DND-41 (cell line): ENCODE measurements around the gene CREG1.

Experiments
- ATAC-seq: fragments of 200-7000 bp; cut with Tn5 transposase; 3 replicates; pipeline ENCODE4 v1.9.1; 2021; ENCODE audit warnings: low read depth; ENCODE audit not compliant: insufficient read depth
- DNase-seq: peaks from one replicate; pipeline ENCODE4 v3.0.0-alpha.2; 2020
- H2AFZ ChIP-seq: 2 replicates; pipeline ENCODE4 v1.6.0; 2012; ENCODE audit warnings: low read depth, low read length
- H3K27ac ChIP-seq: 2 replicates; pipeline ENCODE4 v1.5.1; 2012; ENCODE audit warnings: low read length, inconsistent platforms
- H3K27me3 ChIP-seq: fragments of 200-600 bp; sonication (generic); 2 replicates; pipeline ENCODE4 v1.6.0; 2012; ENCODE audit warnings: low read length, mild to moderate bottlenecking, inconsistent platforms; ENCODE audit not compliant: insufficient read depth, poor library complexity
- H3K36me3 ChIP-seq: 2 replicates; pipeline ENCODE4 v1.5.1; 2012; ENCODE audit warnings: low read length, inconsistent platforms; ENCODE audit not compliant: insufficient read depth
- H3K4me1 ChIP-seq: 2 replicates; pipeline ENCODE4 v1.5.1; 2012; ENCODE audit warnings: mild to moderate bottlenecking, low read length; ENCODE audit not compliant: insufficient read depth
- H3K4me2 ChIP-seq: 2 replicates; pipeline ENCODE4 v1.6.0; 2012; ENCODE audit warnings: mild to moderate bottlenecking, moderate library complexity, low read length, inconsistent platforms; ENCODE audit not compliant: insufficient read depth
- H3K4me3 ChIP-seq, 2 experiments: fragments of 200-600 bp in 1 of 2; shearing (Covaris generic) in 1 of 2; 2 replicates each; pipeline ENCODE4 v1.5.1; 2012 to 2016; ENCODE audit warnings: inconsistent platforms in 2 of 2, low read length in 2 of 2, mild to moderate bottlenecking in 2 of 2, low read depth in 1 of 2, moderate library complexity in 1 of 2
- H3K79me2 ChIP-seq: 2 replicates; pipeline ENCODE4 v1.6.0; 2012; ENCODE audit warnings: low read length, inconsistent platforms; ENCODE audit not compliant: insufficient read depth
- H3K9ac ChIP-seq: 2 replicates; pipeline ENCODE4 v1.6.0; 2012; ENCODE audit warnings: low read depth, mild to moderate bottlenecking, inconsistent platforms, low read length, moderate library complexity
- H3K9me3 ChIP-seq: 2 replicates; pipeline ENCODE4 v1.5.1; 2012; ENCODE audit warnings: low read length, moderate library complexity, mild to moderate bottlenecking, inconsistent platforms; ENCODE audit not compliant: insufficient read depth, severe bottlenecking
- H4K20me1 ChIP-seq: 2 replicates; pipeline ENCODE4 v1.6.0; 2012; ENCODE audit warnings: low read length; ENCODE audit not compliant: insufficient read depth
- CTCF ChIP-seq: IDR thresholded peaks from 2 replicates; pipeline ENCODE4 v1.5.1; 2012; ENCODE audit warnings: borderline replicate concordance, low read length, moderate library complexity, mild to moderate bottlenecking; ENCODE audit not compliant: poor library complexity, severe bottlenecking; ENCODE audit errors: extremely low read depth
- EZH2 ChIP-seq: IDR thresholded peaks from 3 replicates; pipeline ENCODE4 v1.6.1; 2012; ENCODE audit warnings: borderline replicate concordance, low read depth, mild to moderate bottlenecking, moderate library complexity, low read length, inconsistent platforms; ENCODE audit not compliant: severe bottlenecking

Gene CREG1

GRCh38 chr1:167515461-167515860 lies 38.1 kb downstream of the CREG1 start:
- no peaks in the 10 kb centered on the region for H3K27me3 ChIP-seq
- peaks cover 29% of the 10 kb centered on the region for H4K20me1 ChIP-seq
- H3K27ac ChIP-seq, result peak overlapping the region; percentile 95
- peak overlapping the region; percentile 79 to 83; a peak in 3 of 4 replicates for H3K4me3 ChIP-seq
- peak overlapping the region; percentile 77 for H3K9ac ChIP-seq
- peaks cover 82% of the 10 kb centered on the region for H3K79me2 ChIP-seq
- DNase-seq, result no peak
- no peak overlapping the region for H2AFZ ChIP-seq
- peak overlapping the region; percentile 84 for H3K4me2 ChIP-seq
- H3K4me1 ChIP-seq, result peaks cover 84% of the 10 kb centered on the region
- H3K9me3 ChIP-seq, result no peaks in the 10 kb centered on the region
- no peak for ATAC-seq
- H3K36me3 ChIP-seq, result peaks cover 45% of the 10 kb centered on the region
- no peak for TF ChIP-seq CTCF
- TF ChIP-seq EZH2, result no peak

- Histone ChIP-seq H3K27me3 (no peaks in the 10 kb centered on the region), H2AFZ (no peak overlapping the region), H4K20me1 (peaks cover 37% of the 10 kb centered on the region), H3K4me2 (peak overlapping the region; percentile 84; the same call in 1 of the 2 replicates), H3K4me3 (no peak overlapping the region; a peak in 1 of 4 replicates), H3K4me1 (peaks cover 83% of the 10 kb centered on the region), H3K9ac (no peak overlapping the region), H3K27ac (no peak overlapping the region), H3K79me2 (peaks cover 94% of the 10 kb centered on the region), H3K9me3 (no peaks in the 10 kb centered on the region), H3K36me3 (peaks cover 57% of the 10 kb centered on the region)
- ATAC-seq (no peak), DNase-seq (no peak)
- TF ChIP-seq EZH2, result no peak
- TF ChIP-seq CTCF, result no peak
Measured at GRCh38 chr1:167514288-167514687, 39.3 kb downstream of the CREG1 start.

DNA sequence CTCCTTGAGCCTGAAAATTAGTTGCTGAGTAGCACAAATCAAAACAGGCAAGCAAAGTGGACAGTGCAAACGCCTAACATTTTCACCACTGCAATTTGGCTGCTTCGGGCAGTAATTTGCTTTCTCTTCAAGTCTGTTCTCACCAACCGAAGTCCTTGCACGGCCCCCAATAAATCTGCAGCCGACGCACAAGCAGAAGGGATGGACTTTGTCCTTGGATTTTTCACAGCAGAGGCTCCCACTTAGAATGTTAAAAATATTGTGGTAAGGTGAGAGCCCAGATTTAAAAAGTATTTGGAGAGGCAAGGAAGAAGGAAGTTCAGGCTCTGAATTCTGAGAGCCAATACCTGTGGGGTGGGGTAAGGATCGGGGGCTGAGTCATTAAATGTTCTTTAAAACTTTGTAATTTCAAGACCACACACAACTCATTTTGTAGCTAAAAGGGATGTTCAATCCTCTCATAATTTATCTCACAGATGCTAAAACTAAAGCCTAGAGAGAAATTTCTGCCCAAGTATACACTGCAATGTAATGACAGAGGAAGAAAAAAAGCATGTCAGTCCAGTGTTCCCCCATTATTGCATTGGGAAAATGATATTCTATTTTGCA lies 41.4 kb downstream of the CREG1 start:
- no peak overlapping the region for H2AFZ ChIP-seq
- ATAC-seq (no peak), DNase-seq (no peak)
- H3K9me3 ChIP-seq, result no peaks in the 10 kb centered on the region
- H3K9ac ChIP-seq, result no peak overlapping the region
- TF ChIP-seq EZH2, result no peak
- TF ChIP-seq CTCF, result no peak
- H3K79me2 ChIP-seq, result peaks cover 100% of the 10 kb centered on the region
- H3K36me3 ChIP-seq, result peaks cover 77% of the 10 kb centered on the region
- H4K20me1 ChIP-seq, result peaks cover 37% of the 10 kb centered on the region
- peak overlapping the region; percentile 35; the same call in 1 of the 2 replicates for H3K4me2 ChIP-seq
- H3K27me3 ChIP-seq, result no peaks in the 10 kb centered on the region
- H3K4me3 ChIP-seq, result 0 out of 4 replicates have a peak overlapping the region, but pooled peaks of 1 of the 2 experiments have one; percentile 12
- peaks cover 68% of the 10 kb centered on the region for H3K4me1 ChIP-seq
- peak overlapping the region; percentile 49 for H3K27ac ChIP-seq
